Right cardiac atrium (tissue), 5 donors: ENCODE measurements around the gene FBL. TPM values are rescaled to one million over a fixed set of nuclear protein-coding genes. Genes with fewer than 3 reads are reported as not detected.

Source experiments
- microRNA-seq, 2 donors: library from miRNA; unstranded; fragments of <30 nt; microRNA quantifications; one replicate each; pipeline ENCODE4 v1.2.0, GENCODE V29; 2020 to 2021
- polyA plus RNA-seq: library from polyadenylated mRNA; stranded (reverse); fragments of 200-250 nt; gene quantifications from one replicate; pipeline ENCODE4 v1.2.3, GENCODE V29; 2013
- total RNA-seq, 4 donors: library from RNA; stranded (reverse); fragmentation: NEBNext Ultra II Directional; extraction: Animal tissue kit (Norgen Biotek cat#: 25700); gene quantifications; one replicate each; pipeline ENCODE4 v1.2.1, GENCODE V29; 2021
- donor health status: healthy with polysubstance abuse.
- donor health status: DM: no; HTN: yes; CAD: no.
- donor health status: DM: no; HTN: no; CAD: no.
- donor health status: DM: no; HTN: yes; CAD: no; lungs with severe emphysema.
- donor health status: DM: yes; HTN: yes; CAD: no.

FBL gene
- total and polyA plus RNA-seq, 5 donors = 63.6 to 83.7 (median 79.9) TPM

Small RNA genes within 50 kb of the gene (microRNA-seq; reads per million reads assigned to microRNA genes)
- 0 reads per million in 2 donors for gene MIR6719

Other genes starting within 250 kb of the FBL start
- gene LGALS13, start 243.9 kb downstream of the FBL start, total RNA-seq = not detected
- not detected for gene LGALS13, start 243.9 kb downstream of the FBL start, polyA plus RNA-seq
- not detected for gene LGALS16, start 190.5 kb downstream of the FBL start, total RNA-seq
- not detected for gene LGALS16, start 190.5 kb downstream of the FBL start, polyA plus RNA-seq
- not detected for gene LGALS14, start 141.9 kb downstream of the FBL start, total RNA-seq
- not detected for gene LGALS14, start 141.9 kb downstream of the FBL start, polyA plus RNA-seq
- not detected for gene CLC, start 108.3 kb downstream of the FBL start, total RNA-seq
- not detected for gene CLC, start 108.3 kb downstream of the FBL start, polyA plus RNA-seq
- gene LEUTX, start 67.5 kb downstream of the FBL start, total RNA-seq = not detected
- gene LEUTX, start 67.5 kb downstream of the FBL start, polyA plus RNA-seq = not detected
- gene DYRK1B, start 12.2 kb downstream of the FBL start, total RNA-seq = 10 to 100 TPM in 3 of 4 donors, 1 to 10 TPM in 1; 7.7 to 17.6 (median 14.8) TPM
- gene DYRK1B, start 12.2 kb downstream of the FBL start, polyA plus RNA-seq = 14.7 TPM
- 100 to 1,000 TPM in 1 of 4 donors, 10 to 100 TPM in 2, 1 to 10 TPM in 1; 8.8 to 112 (median 22.3) TPM for gene FCGBP, start 88.3 kb upstream of the FBL start, total RNA-seq
- gene FCGBP, start 88.3 kb upstream of the FBL start, polyA plus RNA-seq = 2.1 TPM
- gene PSMC4, start 124.8 kb upstream of the FBL start, total RNA-seq = 10 to 100 TPM; 66.7 to 82.3 (median 70.6) TPM
- 73.6 TPM for gene PSMC4, start 124.8 kb upstream of the FBL start, polyA plus RNA-seq
- 10 to 100 TPM in 1 of 4 donors, 1 to 10 TPM in 3; 5.8 to 10.8 (median 9.0) TPM for gene ZNF546, start 150.7 kb upstream of the FBL start, total RNA-seq
- 4.4 TPM for gene ZNF546, start 150.7 kb upstream of the FBL start, polyA plus RNA-seq
- 10 to 100 TPM; 29.5 to 35.2 (median 30.9) TPM for gene ZNF780B, start 209.9 kb upstream of the FBL start, total RNA-seq
- gene ZNF780B, start 209.9 kb upstream of the FBL start, polyA plus RNA-seq = 15.3 TPM
- 10 to 100 TPM; 12.1 to 18.5 (median 13.8) TPM for gene ZNF780A, start 244.6 kb upstream of the FBL start, total RNA-seq
- gene ZNF780A, start 244.6 kb upstream of the FBL start, polyA plus RNA-seq = 10.2 TPM